ENCODE results near the gene PNPO. TPM values are rescaled to one million over a fixed set of nuclear protein-coding genes. Genes with fewer than 3 reads are reported as not detected.

Gene PNPO
- total and polyA plus RNA-seq, 2 of the 8 experiments (the other 6 are each of a cell fraction or from before 2014, with no cell fraction given), result 7.0 to 8.1 TPM

GRCh38 chr17:47935961-47936360 is 5.4 kb upstream of the PNPO start (continued):
- TF ChIP-seq SIX5 (IDR thresholded peaks at IDR 0.05; ENCODE audit: low read depth, low read length) (no peak), RBBP5 (IDR thresholded peaks at IDR 0.05; ENCODE audit: borderline replicate concordance, low read depth, low read length) (no peak), HDAC6 (IDR thresholded peaks at IDR 0.05; ENCODE audit: low read depth, low read length) (no peak), EGR1 (IDR thresholded peaks at IDR 0.05; ENCODE audit: borderline replicate concordance, low read depth, low read length) (no peak), MAFK (IDR thresholded peaks at IDR 0.05; ENCODE audit: low read depth, low read length) (no peak)

All from H1 (cell line).